NCI-H1436 treated with DMSO at 0.1 percent for 48 hours (cell line): ENCODE results near the gene TUBGCP2.

Experiments used
- DNase-seq: peaks from one replicate; lab custom pipeline; 2025; lab: John Stamatoyannopoulos, UW

The TUBGCP2 gene

GRCh38 chr10:133299738-133300137, 8.9 kb downstream of the TUBGCP2 start:
- no peak for DNase-seq

- DNase-seq = no peak
Observed at GRCh38 chr10:133299224-133299623, 9.4 kb downstream of the TUBGCP2 start.

- no peak for DNase-seq
Observed at GRCh38 chr10:133298466-133298865, 10.2 kb downstream of the TUBGCP2 start.

- no peak for DNase-seq
Observed at GRCh38 chr10:133297504-133297903, 11.2 kb downstream of the TUBGCP2 start.

GRCh38 chr10:133295426-133296320, 13.0 kb downstream of the TUBGCP2 start:
- DNase-seq = no peak

GRCh38 chr10:133294189-133294588, 14.5 kb downstream of the TUBGCP2 start:
- no peak for DNase-seq

- no peak for DNase-seq
Observed at GRCh38 chr10:133293810-133294119, 14.9 kb downstream of the TUBGCP2 start.

- DNase-seq = no peak
Observed at GRCh38 chr10:133292919-133293809, 15.5 kb downstream of the TUBGCP2 start.

GRCh38 chr10:133289761-133290160, 18.9 kb downstream of the TUBGCP2 start:
- no peak for DNase-seq

- no peak for DNase-seq
Observed at GRCh38 chr10:133287832-133288500, 20.7 kb downstream of the TUBGCP2 start.

- DNase-seq = no peak
Observed at GRCh38 chr10:133286366-133286765, 22.3 kb downstream of the TUBGCP2 start.

- no peak for DNase-seq
Observed at GRCh38 chr10:133285217-133285616, 23.5 kb downstream of the TUBGCP2 start.

- no peak for DNase-seq
Observed at GRCh38 chr10:133283931-133284330, 24.7 kb downstream of the TUBGCP2 start.

- DNase-seq = no peak
Observed at GRCh38 chr10:133282846-133283390, 25.8 kb downstream of the TUBGCP2 start.

- DNase-seq = no peak
Observed at GRCh38 chr10:133281628-133282372, 26.9 kb downstream of the TUBGCP2 start.

- no peak for DNase-seq
Observed at GRCh38 chr10:133281084-133281483, 27.6 kb downstream of the TUBGCP2 start.

- no peak for DNase-seq
Observed at GRCh38 chr10:133280391-133281059, 28.1 kb downstream of the TUBGCP2 start.

GRCh38 chr10:133279326-133280226, 29.1 kb downstream of the TUBGCP2 start:
- DNase-seq = no peak

GRCh38 chr10:133278577-133279265, 30.0 kb downstream of the TUBGCP2 start:
- no peak for DNase-seq
